ENCODE measurements around the gene TMEM150B. TPM values are rescaled to one million over a fixed set of nuclear protein-coding genes. Genes with fewer than 3 reads are reported as not detected.

TMEM150B gene
- polyA plus RNA-seq, 1 of the 3 experiments (the other 2 are of a cell fraction) = not detected

DNA sequence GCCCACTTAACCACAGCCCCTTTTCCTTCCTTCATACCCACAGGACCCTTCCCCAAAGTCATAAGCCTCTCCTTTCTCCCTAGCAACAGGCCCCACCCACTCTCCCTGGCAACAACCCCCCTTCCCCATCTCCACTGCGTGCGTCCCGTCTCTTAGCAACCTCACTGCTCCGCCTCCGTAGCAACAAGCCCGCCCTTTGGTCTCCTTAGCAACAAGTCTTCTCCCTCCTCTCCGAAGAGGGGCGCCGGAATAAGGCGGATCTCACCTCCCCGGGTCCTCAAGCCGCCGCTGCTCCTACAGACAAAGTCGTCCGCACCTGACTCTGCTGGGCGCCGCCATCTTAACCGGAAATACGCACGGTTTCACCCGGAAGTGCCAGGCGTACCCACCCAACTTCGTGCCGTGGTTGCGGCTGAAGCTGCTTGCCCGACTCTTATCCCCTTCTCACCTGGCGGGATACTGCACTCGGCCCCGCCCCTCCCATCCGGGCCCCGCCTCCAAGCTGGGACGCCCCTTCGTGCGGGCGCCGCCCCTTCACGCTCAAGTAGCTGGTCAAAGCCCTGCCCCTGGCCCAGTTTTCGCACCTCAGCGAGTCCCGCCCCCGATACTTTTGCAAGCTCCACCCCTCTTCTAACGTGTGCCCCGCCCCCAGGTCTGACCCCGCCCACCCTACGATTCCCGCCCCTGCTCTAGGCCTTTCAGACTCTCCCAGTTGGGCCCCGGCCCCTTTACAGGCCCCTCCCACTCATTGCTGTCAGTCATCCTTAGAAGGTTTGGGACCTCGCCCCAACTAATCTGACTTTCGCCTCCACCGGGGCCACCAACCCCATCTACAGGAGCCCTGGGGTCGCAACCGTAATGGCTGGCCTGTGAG, 45.1 kb downstream of the TMEM150B start, which contains the start of gene HSPBP1 (continued):
- TF ChIP-seq, protein P1, sequence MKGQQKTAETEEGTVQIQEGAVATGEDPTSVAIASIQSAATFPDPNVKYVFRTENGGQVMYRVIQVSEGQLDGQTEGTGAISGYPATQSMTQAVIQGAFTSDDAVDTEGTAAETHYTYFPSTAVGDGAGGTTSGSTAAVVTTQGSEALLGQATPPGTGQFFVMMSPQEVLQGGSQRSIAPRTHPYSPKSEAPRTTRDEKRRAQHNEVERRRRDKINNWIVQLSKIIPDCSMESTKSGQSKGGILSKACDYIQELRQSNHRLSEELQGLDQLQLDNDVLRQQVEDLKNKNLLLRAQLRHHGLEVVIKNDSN (IDR thresholded peaks at IDR 0.05; ENCODE audit: borderline replicate concordance, low read depth) = no peak; the same call in 1 of the 2 replicates
- TF ChIP-seq SIN3A (IDR thresholded peaks at IDR 0.05; ENCODE audit: borderline replicate concordance, low read depth, low read length) = 0 out of 2 replicates have a peak, but pooled peaks have one; percentile 67
- peak; percentile 66 for TF ChIP-seq CHD2 (IDR thresholded peaks at IDR 0.05; ENCODE audit: low read length, partially characterized antibody)
- no peak for TF ChIP-seq FOXJ3 (CRISPR knock-in tag; IDR thresholded peaks at IDR 0.05)
- TF ChIP-seq POLR2AphosphoS5 (IDR thresholded peaks at IDR 0.05; ENCODE audit: low read depth, low read length) = peak; percentile 66
- TF ChIP-seq, protein P2, sequence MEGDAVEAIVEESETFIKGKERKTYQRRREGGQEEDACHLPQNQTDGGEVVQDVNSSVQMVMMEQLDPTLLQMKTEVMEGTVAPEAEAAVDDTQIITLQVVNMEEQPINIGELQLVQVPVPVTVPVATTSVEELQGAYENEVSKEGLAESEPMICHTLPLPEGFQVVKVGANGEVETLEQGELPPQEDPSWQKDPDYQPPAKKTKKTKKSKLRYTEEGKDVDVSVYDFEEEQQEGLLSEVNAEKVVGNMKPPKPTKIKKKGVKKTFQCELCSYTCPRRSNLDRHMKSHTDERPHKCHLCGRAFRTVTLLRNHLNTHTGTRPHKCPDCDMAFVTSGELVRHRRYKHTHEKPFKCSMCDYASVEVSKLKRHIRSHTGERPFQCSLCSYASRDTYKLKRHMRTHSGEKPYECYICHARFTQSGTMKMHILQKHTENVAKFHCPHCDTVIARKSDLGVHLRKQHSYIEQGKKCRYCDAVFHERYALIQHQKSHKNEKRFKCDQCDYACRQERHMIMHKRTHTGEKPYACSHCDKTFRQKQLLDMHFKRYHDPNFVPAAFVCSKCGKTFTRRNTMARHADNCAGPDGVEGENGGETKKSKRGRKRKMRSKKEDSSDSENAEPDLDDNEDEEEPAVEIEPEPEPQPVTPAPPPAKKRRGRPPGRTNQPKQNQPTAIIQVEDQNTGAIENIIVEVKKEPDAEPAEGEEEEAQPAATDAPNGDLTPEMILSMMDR (IDR thresholded peaks at IDR 0.05) = no peak
- no peak for TF ChIP-seq FOXM1 (IDR thresholded peaks at IDR 0.05; ENCODE audit: low read depth)
- no peak for TF ChIP-seq TCF12 (IDR thresholded peaks at IDR 0.05)
- peak; percentile 68; the same call in 1 of the 2 replicates for TF ChIP-seq RFX5 (IDR thresholded peaks at IDR 0.05; ENCODE audit: low read length)
- TF ChIP-seq GABPA (IDR thresholded peaks at IDR 0.05; ENCODE audit: low read depth) = peak; percentile 98
- TF ChIP-seq SMC3 (IDR thresholded peaks at IDR 0.05; ENCODE audit: low read depth, low read length) = no peak
- peak; percentile 90 for TF ChIP-seq MXI1 (IDR thresholded peaks at IDR 0.05; ENCODE audit: low read depth, low read length)

DNA sequence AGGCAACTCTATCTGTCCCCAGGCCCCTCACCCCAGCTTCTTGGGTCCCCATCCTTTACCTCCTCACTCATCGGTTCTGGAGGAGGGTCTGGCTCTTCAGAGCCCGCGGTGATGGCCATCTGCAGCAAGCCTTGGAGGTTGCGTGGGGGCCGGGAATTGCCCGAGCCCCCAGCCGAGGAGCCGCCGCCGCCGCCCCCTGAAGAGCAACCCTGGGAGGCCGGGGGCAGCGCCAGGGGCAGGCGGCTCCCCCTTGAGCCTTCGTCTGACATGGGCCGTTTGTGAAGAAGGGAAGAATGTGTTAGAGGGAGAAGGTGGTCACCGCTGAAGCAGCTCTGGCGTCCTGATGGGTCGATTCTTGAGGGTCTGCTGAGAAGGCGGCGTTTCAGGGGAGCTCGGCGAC, 45.8 kb downstream of the TMEM150B start:
- DNase-seq = peak; percentile 40
- peak overlapping the region; percentile 73 for H3K9ac ChIP-seq
- no peaks in the 10 kb centered on the region for H3K27me3 ChIP-seq (ENCODE audit: insufficient read depth)
- peak overlapping the region; percentile 83 for H3K4me2 ChIP-seq
- POLR2A ChIA-PET = interaction anchor here (1.3 to 2.2 kb wide), 2 partner anchors 20 to 22 kb away, joined by 3 to 19 read pairs; partner anchors contain the start of gene PPP6R1
- H3K4me3 ChIP-seq (ENCODE audit: low read depth in 2 of 2, low read length in 1 of 2) = peak overlapping the region; percentile 76 to 94
- H2AFZ ChIP-seq (ENCODE audit: low read depth) = peak overlapping the region; percentile 92; the same call in 1 of the 2 replicates
- H3K9me2 ChIP-seq = no peaks in the 10 kb centered on the region
- peaks cover 6% of the 10 kb centered on the region; the same call in 1 of the 2 replicates for H3K79me2 ChIP-seq (ENCODE audit: insufficient read depth)
- CTCF ChIA-PET = interaction anchor here (1.0 to 2.5 kb wide), 7 partner anchors 13 to 353 kb away, joined by 3 to 11 read pairs (median 4); partner anchors contain the start of genes KMT5C, PPP6R1 and TMEM238
- H3K4me1 ChIP-seq (ENCODE audit: control insufficient read depth in 1 of 2, insufficient read depth in 2 of 2, low read depth in 1 of 2, low read length in 1 of 2) = peaks cover 0 to 10% of the 10 kb centered on the region in 2 experiments; a peak in 1 of 4 replicates
- H3K9me3 ChIP-seq = no peaks in the 10 kb centered on the region
- H3K27ac ChIP-seq (ENCODE audit: low read depth in 2 of 2, low read length in 1 of 2) = peak overlapping the region; percentile 78 to 81
- peaks cover 13% of the 10 kb centered on the region for H3F3A ChIP-seq (replicated peaks; ENCODE audit: insufficient read depth)
- H3K36me3 ChIP-seq (replicated peaks in 1 of 2; ENCODE audit: control insufficient read depth in 1 of 2, insufficient read depth in 2 of 2, low read length in 1 of 2) = peaks cover 0 to 19% of the 10 kb centered on the region in 2 experiments
- no peaks in the 10 kb centered on the region for H4K20me1 ChIP-seq (ENCODE audit: insufficient read depth)
- 4% methylated on average over 20 of the region's 23 CpGs for WGBS (ENCODE audit: low lambda C conversion rate)
- TF ChIP-seq PBX3 (IDR thresholded peaks at IDR 0.05) = no peak
- no peak for TF ChIP-seq RFX5 (IDR thresholded peaks at IDR 0.05; ENCODE audit: low read length)
- TF ChIP-seq EZH2phosphoT487 (IDR thresholded peaks at IDR 0.05; ENCODE audit: borderline replicate concordance, low read depth) = no peak
- TF ChIP-seq, protein P3, sequence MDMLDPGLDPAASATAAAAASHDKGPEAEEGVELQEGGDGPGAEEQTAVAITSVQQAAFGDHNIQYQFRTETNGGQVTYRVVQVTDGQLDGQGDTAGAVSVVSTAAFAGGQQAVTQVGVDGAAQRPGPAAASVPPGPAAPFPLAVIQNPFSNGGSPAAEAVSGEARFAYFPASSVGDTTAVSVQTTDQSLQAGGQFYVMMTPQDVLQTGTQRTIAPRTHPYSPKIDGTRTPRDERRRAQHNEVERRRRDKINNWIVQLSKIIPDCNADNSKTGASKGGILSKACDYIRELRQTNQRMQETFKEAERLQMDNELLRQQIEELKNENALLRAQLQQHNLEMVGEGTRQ (IDR thresholded peaks at IDR 0.05; ENCODE audit: borderline replicate concordance, low read depth, low read length) = no peak
- TF ChIP-seq, protein P4, sequence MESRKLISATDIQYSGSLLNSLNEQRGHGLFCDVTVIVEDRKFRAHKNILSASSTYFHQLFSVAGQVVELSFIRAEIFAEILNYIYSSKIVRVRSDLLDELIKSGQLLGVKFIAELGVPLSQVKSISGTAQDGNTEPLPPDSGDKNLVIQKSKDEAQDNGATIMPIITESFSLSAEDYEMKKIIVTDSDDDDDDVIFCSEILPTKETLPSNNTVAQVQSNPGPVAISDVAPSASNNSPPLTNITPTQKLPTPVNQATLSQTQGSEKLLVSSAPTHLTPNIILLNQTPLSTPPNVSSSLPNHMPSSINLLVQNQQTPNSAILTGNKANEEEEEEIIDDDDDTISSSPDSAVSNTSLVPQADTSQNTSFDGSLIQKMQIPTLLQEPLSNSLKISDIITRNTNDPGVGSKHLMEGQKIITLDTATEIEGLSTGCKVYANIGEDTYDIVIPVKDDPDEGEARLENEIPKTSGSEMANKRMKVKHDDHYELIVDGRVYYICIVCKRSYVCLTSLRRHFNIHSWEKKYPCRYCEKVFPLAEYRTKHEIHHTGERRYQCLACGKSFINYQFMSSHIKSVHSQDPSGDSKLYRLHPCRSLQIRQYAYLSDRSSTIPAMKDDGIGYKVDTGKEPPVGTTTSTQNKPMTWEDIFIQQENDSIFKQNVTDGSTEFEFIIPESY (IDR thresholded peaks at IDR 0.05; ENCODE audit: borderline replicate concordance, low read depth) = no peak
- no peak for TF ChIP-seq NFIC (IDR thresholded peaks at IDR 0.05; ENCODE audit: borderline replicate concordance)
- TF ChIP-seq, protein P2 (IDR thresholded peaks at IDR 0.05) = no peak
- no peak for TF ChIP-seq NRF1 (IDR thresholded peaks at IDR 0.05; ENCODE audit: low read depth, low read length)
- TF ChIP-seq CHD2 (IDR thresholded peaks at IDR 0.05; ENCODE audit: low read length, partially characterized antibody) = no peak
- no peak for TF ChIP-seq MAX (IDR thresholded peaks at IDR 0.05; ENCODE audit: low read depth)
- no peak for TF ChIP-seq TCF12 (IDR thresholded peaks at IDR 0.05)
- no peak for TF ChIP-seq JUND (IDR thresholded peaks at IDR 0.05)
